Head of caudate nucleus (tissue), 42 donors: ENCODE results near the gene INHBC.
"Not testable (repeated sequence)": the region's sequence is repeated elsewhere in the genome, so short reads cannot be mapped to it uniquely, and the experiment has no call there.

ENCODE experiments used
- DNase-seq, 42 donors: peaks; one replicate each; pipeline versions ENCODE4 v3.0.0 to v3.0.0-alpha.2; 2020 to 2021; ENCODE audit warnings: mixed read lengths in 7 of 42
- intact Hi-C: fragments of 100-400 bp; cut with DNase I; formaldehyde crosslinking; loops from one replicate; pipeline ENCODE4 v1.15.0; 2022

INHBC gene

GRCh38 chr12:57434517-57435223 lies at the start of gene INHBC:
Gene INHBC, plus strand, starts transcription at chr12:57434784. Its CDS starts 103 bp downstream, at chr12:57434887.
- DNase-seq = no peak

GRCh38 chr12:57385586-57385985 lies 49.0 kb upstream of the INHBC start:
- intact Hi-C loops = no loop called here
- no peak for DNase-seq

More at GRCh38 chr12:57434517-57435223, at the start of gene INHBC:
- intact Hi-C loops = no loop called here

- intact Hi-C loops = no loop called here
- DNase-seq = no peak
Observed at GRCh38 chr12:57386187-57386720, 48.3 kb upstream of the INHBC start.

GRCh38 chr12:57388425-57388824 lies 46.2 kb upstream of the INHBC start:
- no peak for DNase-seq
- intact Hi-C loops = no loop called here

- intact Hi-C loops = no loop called here
- DNase-seq = no peak
Observed at GRCh38 chr12:57389033-57389432, 45.6 kb upstream of the INHBC start.

GRCh38 chr12:57390174-57390573 lies 44.4 kb upstream of the INHBC start:
- intact Hi-C loops = no loop called here
- no peak for DNase-seq

- intact Hi-C loops = no loop called here
- DNase-seq = no peak
Observed at GRCh38 chr12:57395121-57395520, 39.5 kb upstream of the INHBC start.

- no peak for DNase-seq
- intact Hi-C loops = no loop called here
Observed at GRCh38 chr12:57397441-57397840, 37.1 kb upstream of the INHBC start.

GRCh38 chr12:57399718-57400463 lies 34.7 kb upstream of the INHBC start:
- DNase-seq, intact Hi-C loops: not testable (repeated sequence)

- intact Hi-C loops = no loop called here
- peak in 3 of 42 donors; percentile 9 to 43 (median 16) for DNase-seq
Observed at GRCh38 chr12:57401165-57401564, 33.4 kb upstream of the INHBC start.

- intact Hi-C loops, DNase-seq: not testable (repeated sequence)
Observed at GRCh38 chr12:57402156-57402555, 32.4 kb upstream of the INHBC start.

- intact Hi-C loops = no loop called here
- DNase-seq = no peak
Observed at GRCh38 chr12:57404966-57405640, 29.5 kb upstream of the INHBC start.

- intact Hi-C loops = no loop called here
- DNase-seq = no peak
Observed at GRCh38 chr12:57410534-57410933, 24.1 kb upstream of the INHBC start.

GRCh38 chr12:57414160-57414559 lies 20.4 kb upstream of the INHBC start:
- DNase-seq, intact Hi-C loops: not testable (repeated sequence)

GRCh38 chr12:57415088-57415487 lies 19.5 kb upstream of the INHBC start:
- no peak for DNase-seq
- intact Hi-C loops = no loop called here

GRCh38 chr12:57416039-57416996 lies 18.3 kb upstream of the INHBC start:
- DNase-seq = no peak
- intact Hi-C loops = no loop called here

- intact Hi-C loops = no loop called here
- DNase-seq = peak in 8 of 42 donors; percentile 7 to 47 (median 18)
Observed at GRCh38 chr12:57418255-57418654, 16.3 kb upstream of the INHBC start.

- intact Hi-C loops = no loop called here
- no peak for DNase-seq
Observed at GRCh38 chr12:57419495-57419894, 15.1 kb upstream of the INHBC start.

- DNase-seq = no peak
- intact Hi-C loops = no loop called here
Observed at GRCh38 chr12:57420482-57420881, 14.1 kb upstream of the INHBC start.
